GM10266 (cell line): ENCODE measurements around the gene METTL24.

ENCODE experiments used
- DNase-seq: peaks from one replicate; pipeline ENCODE4 v3.0.0; 2012; ENCODE audit errors: extremely low spot score
- CTCF ChIP-seq: IDR thresholded peaks from 2 replicates; pipeline ENCODE4 v1.5.1; 2012; ENCODE audit warnings: mild to moderate bottlenecking, low read depth; ENCODE audit not compliant: control insufficient read depth, insufficient read depth; ENCODE audit errors: missing control alignments

METTL24 gene

GRCh38 chr6:110363748-110364147, 5.6 kb upstream of the METTL24 start:
- DNase-seq = no peak
- no peak for TF ChIP-seq CTCF

DNA sequence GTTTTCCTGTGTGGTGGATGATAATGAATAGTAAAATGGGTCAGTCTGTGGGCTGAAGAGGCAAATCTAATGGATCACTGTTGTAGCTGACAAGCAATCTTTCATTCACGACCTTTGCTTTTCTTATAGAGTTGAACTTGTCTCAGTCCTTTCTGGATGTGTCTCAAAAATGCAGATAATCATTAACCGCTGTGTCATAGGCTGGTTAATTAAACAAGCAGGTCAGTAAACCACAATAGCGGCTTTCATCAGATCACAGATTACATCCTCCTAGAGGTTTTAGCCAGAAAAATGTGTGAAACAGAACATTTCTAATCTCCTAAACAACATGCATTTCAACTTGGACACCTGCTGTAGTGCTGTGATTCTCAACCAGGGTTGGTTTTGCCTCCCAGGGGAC, 2.5 kb upstream of the METTL24 start:
- no peak for DNase-seq

GRCh38 chr6:110359556-110359955, 1.4 kb upstream of the METTL24 start:
- DNase-seq = no peak
- no peak for TF ChIP-seq CTCF

More for the DNA sequence above, 2.5 kb upstream of the METTL24 start:
- TF ChIP-seq CTCF = no peak

DNA sequence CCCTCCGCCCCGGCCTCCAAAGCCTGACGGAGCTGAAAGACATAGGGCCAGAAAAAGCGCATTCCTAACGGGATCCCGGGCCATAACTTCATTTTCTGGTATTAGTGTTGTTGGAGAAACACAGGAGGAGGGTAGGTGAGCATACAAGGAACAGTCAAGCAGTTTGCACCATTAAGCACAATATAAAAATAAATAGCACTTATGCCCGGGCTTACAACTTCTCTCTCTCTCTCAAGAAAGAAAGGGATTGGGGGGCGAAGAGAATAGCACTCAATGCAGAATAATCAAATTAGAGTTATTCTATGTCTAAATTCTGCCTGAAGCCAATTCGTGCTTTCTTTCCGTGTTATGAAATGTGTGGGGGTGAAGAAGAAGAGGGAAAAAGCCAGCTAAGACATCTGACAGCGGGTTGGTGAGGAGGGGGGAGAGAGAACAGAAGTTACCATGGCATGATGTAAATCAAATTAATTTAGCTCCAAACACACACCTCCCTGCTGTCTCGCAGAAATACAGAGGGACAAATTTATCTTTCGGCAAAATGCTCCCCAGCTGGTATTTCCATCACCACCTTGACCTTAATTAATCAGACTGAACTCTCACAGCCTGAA, 508 bp upstream of the METTL24 start:
- TF ChIP-seq CTCF = no peak
- DNase-seq = no peak

- no peak for TF ChIP-seq CTCF
Measured at GRCh38 chr6:110357298-110357663, 868 bp downstream of the METTL24 start.

DNA sequence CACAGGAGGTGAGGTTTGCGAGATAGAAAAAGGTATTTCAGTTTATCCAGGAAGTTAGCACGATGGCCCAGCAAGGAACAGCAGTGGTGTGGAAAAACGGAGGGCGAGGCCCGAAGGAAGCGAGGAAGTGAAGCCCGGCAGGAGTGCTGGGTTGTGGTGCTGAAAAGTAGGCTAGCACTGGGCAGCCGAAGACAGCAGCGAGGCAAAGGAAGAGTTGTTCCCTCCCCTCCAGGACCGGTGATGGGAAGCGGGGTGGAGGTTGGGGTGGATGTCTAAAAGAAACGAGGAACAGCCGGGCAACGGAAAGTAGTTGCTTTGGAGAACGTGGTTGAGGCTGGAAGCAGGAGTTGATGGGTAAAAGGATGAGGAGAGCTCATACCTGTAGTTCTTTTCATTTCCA, 1.4 kb downstream of the METTL24 start:
- no peak for DNase-seq
- TF ChIP-seq CTCF = no peak

More at GRCh38 chr6:110357298-110357663, 868 bp downstream of the METTL24 start:
- no peak for DNase-seq

DNA sequence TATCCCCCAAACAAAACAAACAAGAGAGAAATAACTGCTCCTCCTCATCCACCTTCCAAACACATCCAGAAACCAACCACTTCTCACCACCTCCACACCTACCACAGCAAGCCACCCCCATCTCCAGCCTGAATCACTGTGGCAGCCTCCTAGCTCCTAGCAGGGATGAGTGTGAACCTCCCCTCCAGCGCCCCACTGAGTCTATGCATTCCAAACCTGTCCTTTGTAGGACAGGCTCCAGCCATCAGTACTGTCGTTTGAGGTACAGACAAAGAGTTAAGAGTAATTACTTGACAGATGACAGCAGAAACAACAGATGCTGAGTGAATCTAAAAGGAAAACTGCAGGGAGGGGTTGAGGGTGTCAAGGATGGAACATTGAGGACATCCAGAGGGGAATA, 2.4 kb downstream of the METTL24 start:
- TF ChIP-seq CTCF = no peak
- DNase-seq = no peak
